ENCODE results near the gene PSMD8.
"Not testable (repeated sequence)": the region's sequence is repeated elsewhere in the genome, so short reads cannot be mapped to it uniquely, and the experiment has no call there.

Gene PSMD8

DNA sequence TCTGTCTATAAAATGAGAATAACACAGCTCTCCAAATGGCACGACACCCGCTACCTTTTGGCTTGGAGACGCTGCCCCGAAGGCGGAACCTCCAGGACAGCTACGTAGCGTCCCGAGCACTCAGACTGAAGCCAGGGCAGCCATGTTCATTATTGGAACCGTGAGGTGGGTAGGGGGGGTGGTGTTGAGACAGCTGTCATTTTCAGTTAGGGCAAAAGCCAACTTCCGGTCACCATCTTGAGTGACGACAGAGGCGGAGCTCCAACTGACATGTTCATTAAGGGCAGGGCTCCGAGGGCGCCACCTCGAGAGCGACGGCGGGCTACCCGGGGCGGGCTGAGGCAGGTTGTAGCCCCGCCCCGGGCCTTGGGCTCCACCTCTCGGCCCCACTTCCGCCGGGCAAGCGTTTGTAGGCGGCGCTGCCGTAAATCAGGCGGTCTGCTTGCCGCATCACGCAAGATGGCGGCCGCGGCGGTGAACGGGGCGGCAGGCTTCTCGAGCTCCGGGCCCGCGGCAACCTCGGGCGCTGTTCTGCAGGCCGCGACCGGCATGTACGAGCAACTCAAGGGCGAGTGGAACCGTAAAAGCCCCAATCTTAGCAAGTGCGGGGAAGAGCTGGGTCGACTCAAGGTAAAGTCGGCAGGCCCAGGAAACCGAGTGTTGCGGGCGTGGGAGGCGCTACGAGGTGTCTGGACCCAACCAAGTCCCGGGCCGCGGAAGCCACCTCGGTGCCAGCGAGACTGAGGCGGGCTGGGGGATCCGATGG is at the start of gene PSMD8:
Gene PSMD8 (plus strand): TSS at position 240 of the 766 bp plus-strand sequence. CDS start 31 bp downstream, at position 271.
- DNase-seq: peak; percentile 56 to 100 (median 99)

- no peak for DNase-seq
These were observed 47.8 kb upstream of the PSMD8 start for GRCh38 chr19:38326591-38326990.

DNA sequence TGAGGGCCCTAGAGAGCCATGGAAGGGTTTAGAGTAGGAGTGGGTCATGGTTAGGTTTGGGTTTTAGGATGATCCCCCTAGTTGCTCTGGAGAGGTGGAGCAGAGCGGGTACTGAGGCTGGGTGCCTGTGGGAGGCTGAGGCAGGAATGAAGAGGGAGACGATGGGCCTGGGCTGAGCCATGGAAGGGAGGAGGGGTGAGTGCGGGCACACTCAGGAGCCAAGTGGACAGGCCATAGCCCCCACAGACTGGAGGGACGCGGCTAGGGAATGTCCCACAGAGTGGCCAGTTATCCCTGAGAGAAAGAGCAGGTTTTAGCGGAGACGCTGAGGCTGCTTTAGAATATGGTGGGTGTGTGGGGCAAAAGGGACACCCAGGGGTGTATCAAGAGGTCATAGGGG is 44.7 kb upstream of the PSMD8 start:
- DNase-seq: no peak

GRCh38 chr19:38331728-38332127 is 42.6 kb upstream of the PSMD8 start:
- DNase-seq: no peak

- no peak for DNase-seq
These were observed 41.1 kb upstream of the PSMD8 start for GRCh38 chr19:38333245-38333644.

DNA sequence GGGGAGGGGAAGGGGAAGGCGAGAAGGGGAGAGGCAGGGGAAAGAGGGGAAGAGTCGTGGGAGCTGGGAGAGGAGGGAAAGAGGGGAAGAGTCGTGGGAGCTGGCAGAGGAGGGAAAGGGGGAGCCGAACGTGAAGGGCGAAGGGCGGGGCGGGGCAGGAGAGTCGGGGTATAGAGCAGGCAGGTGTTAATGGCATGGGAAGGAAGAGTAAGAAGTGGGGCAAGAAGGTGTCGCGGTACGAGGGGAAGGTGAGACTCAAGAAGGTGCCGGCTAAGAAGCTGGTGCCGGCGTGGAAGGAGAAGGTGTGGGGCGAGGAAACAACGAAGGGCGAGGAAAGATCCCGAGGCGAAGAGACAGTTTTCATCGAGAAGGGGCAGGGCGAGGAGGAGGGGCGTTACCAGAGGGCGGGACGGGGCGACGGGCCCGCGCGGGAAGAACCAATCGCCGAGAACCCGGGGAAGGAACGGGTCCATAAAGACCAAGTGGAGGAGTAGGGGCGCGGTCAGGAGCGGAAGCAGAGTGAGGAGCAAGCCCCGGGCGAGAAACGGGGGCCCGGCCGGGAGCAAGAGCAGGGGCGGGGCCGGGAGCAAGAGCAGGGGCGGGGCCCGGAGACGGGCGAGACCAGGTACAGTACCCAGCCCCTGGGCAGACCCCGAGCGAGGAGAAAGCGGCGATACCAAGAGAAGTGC is 38.3 kb upstream of the PSMD8 start:
- peak; percentile 27 to 96 (median 91) for DNase-seq

DNA sequence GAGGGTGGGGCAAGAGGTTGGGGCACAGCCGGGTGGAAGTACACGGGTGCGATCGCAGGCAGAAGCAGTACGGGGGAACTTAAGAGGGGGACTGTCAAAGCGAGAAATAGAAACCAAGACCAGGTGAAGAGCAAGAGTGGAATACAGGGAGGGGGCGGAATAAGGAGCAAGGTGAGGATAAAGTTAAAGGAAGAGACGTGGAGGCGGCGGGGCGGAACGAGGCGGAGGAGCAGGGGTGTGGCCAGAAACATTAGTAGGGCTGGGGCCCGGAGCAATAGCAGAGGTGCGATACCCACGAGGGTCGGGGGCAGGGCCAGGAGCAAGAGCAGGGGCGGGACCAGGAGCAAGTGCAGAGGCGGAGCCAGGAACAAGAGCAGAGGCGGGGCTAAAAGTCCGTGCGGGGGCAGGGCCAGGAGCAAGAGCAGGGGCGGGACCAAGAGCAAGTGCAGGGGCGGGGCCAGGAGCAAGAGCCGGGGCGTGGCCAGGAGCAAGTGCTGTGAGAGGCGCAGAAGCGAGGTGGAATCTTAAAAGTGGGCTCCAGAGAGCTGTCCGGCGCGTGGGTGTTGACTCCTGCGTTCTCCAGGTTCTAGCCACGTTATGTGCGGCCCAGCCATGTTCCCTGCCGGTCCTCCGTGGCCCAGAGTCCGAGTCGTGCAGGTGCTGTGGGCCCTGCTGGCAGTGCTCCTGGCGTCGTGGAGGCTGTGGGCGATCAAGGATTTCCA is 37.6 kb upstream of the PSMD8 start:
- DNase-seq: peak in 55 of 56 donors; percentile 32 to 96 (median 81)

DNA sequence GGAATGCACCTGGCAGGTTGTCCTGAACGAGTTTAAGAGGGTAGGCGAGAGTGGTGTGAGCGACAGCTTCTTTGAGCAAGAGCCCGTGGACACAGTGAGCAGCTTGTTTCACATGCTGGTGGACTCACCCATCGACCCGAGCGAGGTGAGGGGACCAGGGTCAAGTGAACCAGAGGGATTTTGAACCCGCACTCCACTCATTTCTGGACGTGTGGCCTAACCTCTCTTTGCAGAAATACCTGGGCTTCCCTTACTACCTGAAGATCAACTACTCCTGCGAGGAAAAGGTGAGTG is 37.1 kb upstream of the PSMD8 start:
- peak in 1 of 56 donors; percentile 33 for DNase-seq

DNA sequence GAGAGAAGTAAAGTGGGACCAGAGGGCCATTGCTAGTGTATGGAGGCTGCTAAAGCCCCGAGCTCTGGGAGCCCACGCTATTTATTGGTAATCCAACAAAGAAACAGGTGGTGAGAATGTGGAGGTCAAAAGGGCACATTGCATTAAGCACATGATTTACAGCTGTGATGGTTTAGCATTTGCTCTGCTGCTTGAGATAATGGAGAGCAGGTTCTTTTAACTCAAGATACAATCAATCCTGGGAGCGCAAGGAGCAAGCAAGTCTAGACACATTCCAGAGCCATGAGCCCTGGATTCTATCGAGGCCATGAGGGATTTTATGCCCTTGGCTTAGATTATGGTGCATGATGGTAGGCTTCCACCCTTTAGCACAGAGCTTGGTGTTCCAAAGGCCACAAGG is 35.4 kb upstream of the PSMD8 start:
- DNase-seq: not testable (repeated sequence)

GRCh38 chr19:38340927-38341326 is 33.4 kb upstream of the PSMD8 start:
- no peak for DNase-seq

DNA sequence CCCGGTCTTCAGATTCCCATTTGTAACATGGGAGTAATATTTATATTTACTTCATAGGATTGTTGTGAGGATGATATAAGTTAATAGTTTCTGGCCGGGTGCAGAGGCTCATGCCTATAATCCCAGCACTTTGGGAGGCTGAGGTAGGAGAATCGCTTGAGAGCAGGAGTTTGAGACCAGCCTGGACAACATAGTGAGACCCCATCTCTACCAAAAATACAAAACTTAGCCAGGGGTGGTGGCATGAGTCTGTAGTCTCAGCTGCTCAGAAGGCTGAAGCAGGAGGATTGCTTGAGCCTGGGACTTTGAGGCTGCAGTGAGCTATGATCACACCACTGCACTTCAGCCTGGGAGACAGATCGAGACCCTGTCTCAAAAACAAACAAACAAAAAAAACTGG is 27.5 kb upstream of the PSMD8 start:
- DNase-seq: no peak

DNA sequence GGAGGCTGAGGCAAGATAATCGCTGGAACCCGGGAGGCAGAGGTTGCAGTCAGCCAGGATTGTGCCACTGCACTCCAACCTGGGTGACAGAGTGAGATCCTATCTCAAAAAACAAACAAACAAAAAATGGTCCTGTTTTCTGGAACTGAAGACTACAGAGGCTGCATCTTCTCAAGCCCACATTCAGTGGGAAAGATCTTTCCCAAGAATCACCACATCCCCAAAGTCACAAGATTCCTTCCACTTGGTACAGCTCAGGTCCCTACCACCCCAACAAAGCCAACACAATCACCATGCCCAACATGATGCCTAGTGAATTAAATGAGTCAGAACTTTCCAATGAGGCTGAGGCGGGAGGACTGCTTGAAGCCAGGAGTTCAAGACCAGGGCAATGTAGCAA is 23.5 kb upstream of the PSMD8 start:
- DNase-seq: no peak

DNA sequence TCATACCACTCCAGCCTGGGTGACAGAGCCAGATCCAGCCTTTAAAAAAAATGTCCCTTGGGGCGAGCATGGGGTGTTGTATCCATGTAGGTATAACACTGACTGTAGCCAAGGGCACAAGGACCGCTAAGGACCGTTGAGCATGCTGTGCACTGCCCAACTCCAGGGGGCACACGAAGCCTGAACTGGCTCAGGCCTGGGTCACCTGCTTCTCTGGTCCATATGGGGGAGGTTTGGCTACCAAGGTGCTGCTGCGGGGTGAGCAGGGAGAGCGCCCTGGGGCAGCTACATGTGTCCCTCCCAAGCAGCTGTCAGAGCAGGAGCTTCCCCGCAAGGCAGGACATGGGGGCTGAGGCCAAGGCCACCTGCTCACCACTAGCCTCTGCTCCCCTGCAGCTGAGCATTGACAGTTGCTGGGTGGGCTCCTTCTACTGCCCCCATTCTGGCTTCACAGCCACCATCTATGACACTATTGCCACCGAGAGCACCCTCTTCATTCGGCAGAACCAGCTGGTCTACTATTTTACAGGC is 22.4 kb upstream of the PSMD8 start:
- DNase-seq: no peak

GRCh38 chr19:38352611-38353010 is 21.8 kb upstream of the PSMD8 start:
- DNase-seq: no peak

DNA sequence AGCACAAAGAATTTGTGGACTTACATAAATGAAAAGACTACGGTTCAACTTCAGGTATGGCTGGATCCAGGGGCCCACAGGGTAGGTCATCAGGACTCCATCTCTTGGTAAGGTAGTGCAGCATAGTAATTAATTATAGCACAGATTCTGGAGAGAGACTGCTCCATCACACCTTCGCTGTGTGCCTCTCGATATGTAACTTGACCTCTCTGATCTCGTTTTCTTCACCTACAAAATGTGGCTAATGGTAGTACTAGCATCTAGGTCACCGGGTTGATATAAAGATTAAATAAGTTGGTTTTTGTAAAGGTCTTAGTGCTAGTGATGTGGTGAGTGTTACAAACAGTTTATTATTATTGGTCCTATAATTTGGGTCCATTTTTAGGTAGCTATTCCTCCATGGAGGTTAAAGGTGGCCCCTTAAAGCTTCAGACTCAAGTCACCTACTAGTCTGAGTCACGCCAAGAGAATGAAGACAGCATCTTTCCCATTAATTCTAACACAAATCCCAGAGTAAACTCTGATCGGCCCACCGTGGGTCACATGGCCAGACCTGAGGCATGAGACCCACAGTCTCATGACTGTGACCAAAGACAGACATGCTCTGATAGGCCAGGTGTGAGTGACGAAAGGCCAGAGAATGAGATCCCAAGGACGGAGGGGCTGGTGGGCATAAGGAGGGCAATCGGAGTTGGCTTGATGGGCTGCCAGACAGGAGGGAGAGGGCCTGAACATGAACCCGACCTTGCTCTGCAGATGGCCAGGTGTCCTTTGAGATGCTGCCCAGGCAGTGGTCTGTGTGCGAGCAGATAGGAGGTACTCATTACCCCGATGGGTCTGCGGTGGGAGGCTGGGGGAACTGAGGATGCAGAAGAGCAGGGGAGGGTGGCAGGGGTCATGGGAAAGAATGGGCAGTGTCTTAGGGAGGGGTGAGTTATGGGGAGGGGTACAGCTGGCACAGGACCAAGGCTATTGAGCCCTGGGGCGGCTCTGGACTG is 18.3 kb upstream of the PSMD8 start:
- DNase-seq: no peak

DNA sequence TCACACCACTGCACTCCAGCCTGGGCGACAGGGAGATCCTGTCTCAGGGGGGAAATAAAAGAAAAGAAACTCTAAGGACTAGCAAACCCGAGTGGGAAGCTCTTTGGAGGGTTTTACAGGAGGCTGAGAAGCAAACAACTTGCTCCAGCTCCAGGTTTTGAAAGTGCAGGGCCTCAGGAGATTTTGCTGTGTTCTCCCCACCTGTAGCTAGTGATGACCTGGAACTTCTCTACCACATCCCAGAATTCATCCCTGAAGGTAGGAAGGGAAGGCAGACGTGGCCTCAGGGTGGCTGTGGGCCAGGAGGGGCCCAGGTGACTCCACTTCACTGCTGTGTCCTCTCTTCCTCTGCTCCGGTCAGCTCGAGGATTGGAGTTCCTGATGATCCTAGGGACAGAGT is 16.3 kb upstream of the PSMD8 start:
- no peak for DNase-seq

- DNase-seq: no peak
These were observed 14.9 kb upstream of the PSMD8 start for GRCh38 chr19:38359242-38360021.

DNA sequence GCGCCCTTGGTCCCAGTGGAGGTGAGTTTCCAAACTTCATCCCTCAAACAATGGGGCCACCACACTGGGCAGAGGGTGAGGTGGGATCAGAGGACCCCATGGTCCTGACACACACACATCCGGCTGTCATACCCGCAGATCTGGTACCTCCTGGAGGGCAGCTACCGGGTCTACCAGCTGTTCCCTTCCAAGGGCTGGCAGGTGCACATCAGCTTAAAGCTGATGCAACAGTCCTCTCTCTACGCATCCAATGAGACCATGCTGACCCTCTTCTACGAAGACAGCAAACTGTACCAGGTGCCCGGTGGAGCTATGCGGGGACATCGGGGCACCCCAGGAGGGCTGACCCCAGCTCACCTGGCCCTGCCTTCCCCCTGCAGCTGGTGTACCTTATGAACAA is 14.0 kb upstream of the PSMD8 start:
- no peak for DNase-seq

DNA sequence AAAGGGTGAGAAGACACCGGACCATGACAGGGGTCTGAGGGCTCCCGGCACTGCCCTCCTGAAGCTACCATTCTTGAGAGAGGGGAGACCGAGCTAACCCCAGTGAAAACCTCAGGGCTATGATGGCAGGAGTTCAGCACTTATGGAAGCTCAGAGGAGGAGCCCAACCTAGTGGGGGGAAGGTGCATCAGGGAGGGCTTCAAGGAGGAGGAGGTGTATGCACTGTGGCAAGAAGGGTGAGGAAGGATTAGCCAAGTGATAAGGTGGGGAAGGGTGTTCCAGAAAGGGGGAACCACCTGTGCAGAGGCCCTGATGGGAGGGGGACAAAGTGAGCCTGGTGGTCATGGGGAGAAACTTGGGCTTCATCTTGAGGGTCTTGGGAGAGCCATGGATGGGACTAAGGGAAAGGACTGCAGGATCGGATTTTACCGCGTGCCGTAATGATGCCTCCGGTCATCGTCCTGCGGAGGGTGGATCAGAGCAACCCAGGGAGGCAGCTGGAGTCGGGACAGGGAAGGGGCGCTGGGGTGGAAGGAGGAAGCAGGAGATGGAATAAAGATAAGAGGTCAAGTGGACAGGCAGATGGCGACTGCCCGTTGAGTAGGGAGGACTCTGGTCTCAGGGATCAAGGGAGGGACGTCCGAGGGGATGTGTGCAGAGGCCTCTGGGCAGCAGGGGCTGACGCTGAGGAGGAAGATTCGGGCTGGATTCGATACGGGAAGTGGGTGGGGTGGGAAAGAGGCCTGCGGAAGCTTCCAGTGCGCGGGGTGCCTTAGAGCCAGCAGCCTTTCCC is 13.3 kb upstream of the PSMD8 start:
- no peak for DNase-seq
